H1 (cell line): ENCODE measurements around the gene STIM1.

Experiments
- BACH1 ChIP-seq: IDR thresholded peaks from 2 replicates; pipeline ENCODE4 v1.6.1; 2012; ENCODE audit warnings: low read length, improper control_type of control experiment
- JUN ChIP-seq: IDR thresholded peaks from 2 replicates; pipeline ENCODE4 v1.6.1; 2011; ENCODE audit warnings: low read depth, mild to moderate bottlenecking, improper control_type of control experiment, low read length
- POLR2A ChIP-seq, 2 experiments: IDR thresholded peaks; 1 replicate in 1 of 2; 2 replicates in 1 of 2; pipeline ENCODE4 v1.6.1; 2011; ENCODE audit warnings: low read depth in 2 of 2, low read length in 2 of 2, mild to moderate bottlenecking in 2 of 2; ENCODE audit errors: control extremely low read depth in 1 of 2
- SIN3A ChIP-seq, 2 experiments: IDR thresholded peaks in 1 of 2; conservative IDR thresholded peaks in 1 of 2; 2 replicates each; pipeline ENCODE4 v1.6.1; 2011 to 2012; ENCODE audit warnings: low read length in 2 of 2, improper control_type of control experiment in 1 of 2, low read depth in 1 of 2, mild to moderate bottlenecking in 1 of 2
- TF ChIP-seq, protein P1 (sequence below), 3 experiments: IDR thresholded peaks; 1 replicate in 2 of 3; 2 replicates in 1 of 3; pipeline versions ENCODE4 v1.5.1 to v1.6.1; 2011; ENCODE audit warnings: low read length in 3 of 3, mild to moderate bottlenecking in 3 of 3, inconsistent platforms in 2 of 3, low read depth in 1 of 3, moderate library complexity in 1 of 3; ENCODE audit not compliant: insufficient read depth in 1 of 3; ENCODE audit errors: control extremely low read depth in 1 of 3

DNA sequence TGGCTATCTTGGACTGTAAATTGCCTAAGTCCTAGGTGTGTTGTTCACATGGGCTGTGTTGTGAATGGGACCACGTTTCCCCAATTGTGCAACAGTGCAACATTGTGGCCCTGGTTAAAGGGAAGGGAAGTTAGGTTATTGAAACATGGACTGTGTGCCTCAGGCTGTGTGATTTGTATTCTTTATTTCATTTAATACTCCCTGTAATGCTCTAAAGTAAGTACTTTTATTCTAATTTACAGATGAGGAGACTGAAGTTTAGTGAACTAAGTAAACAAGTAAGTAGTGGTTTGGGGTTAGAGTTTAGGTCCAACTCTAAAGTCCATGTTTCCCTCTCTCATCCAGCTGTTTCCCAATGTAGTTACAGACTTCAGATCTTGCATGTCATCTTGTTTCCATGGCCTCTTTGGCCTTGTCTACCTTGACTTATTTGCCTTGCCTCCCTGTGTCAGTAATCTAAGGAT, 77.7 kb downstream of the STIM1 start:
- TF ChIP-seq BACH1: no peak
- TF ChIP-seq JUN: no peak
- TF ChIP-seq, protein P1, sequence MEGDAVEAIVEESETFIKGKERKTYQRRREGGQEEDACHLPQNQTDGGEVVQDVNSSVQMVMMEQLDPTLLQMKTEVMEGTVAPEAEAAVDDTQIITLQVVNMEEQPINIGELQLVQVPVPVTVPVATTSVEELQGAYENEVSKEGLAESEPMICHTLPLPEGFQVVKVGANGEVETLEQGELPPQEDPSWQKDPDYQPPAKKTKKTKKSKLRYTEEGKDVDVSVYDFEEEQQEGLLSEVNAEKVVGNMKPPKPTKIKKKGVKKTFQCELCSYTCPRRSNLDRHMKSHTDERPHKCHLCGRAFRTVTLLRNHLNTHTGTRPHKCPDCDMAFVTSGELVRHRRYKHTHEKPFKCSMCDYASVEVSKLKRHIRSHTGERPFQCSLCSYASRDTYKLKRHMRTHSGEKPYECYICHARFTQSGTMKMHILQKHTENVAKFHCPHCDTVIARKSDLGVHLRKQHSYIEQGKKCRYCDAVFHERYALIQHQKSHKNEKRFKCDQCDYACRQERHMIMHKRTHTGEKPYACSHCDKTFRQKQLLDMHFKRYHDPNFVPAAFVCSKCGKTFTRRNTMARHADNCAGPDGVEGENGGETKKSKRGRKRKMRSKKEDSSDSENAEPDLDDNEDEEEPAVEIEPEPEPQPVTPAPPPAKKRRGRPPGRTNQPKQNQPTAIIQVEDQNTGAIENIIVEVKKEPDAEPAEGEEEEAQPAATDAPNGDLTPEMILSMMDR (IDR thresholded peaks at IDR 0.05; ENCODE audit: control extremely low read depth in 1 of 3, insufficient read depth in 1 of 3, low read depth in 1 of 3, low read length in 3 of 3): no peak
- no peak for TF ChIP-seq POLR2A (IDR thresholded peaks at IDR 0.05; ENCODE audit: control extremely low read depth in 1 of 2, low read depth in 2 of 2, low read length in 2 of 2)
- no peak for TF ChIP-seq SIN3A (conservative IDR thresholded peaks at IDR 0.05 in 1 of 2, IDR thresholded peaks at IDR 0.05 in 1 of 2; ENCODE audit: low read depth in 1 of 2, low read length in 2 of 2)
